ENCODE measurements around the gene SNX7.

DNA sequence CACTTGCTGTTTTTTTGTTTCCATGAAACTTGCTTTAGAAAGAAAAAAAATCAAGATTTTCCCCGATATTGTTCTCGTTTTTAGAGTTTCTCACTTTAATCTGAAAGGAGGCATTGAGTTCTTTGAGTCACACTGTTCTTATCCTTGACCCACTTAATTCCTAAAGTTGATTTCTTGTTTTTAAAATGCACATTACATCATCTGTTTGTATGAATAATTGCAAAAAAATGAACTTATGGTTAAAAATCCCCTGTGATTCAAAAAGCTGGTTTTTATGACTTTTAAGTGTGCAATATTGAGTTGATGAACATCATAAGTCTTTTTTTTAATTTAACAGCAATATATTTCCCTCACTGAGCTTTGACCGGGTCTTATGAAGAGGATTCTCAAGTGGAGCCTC is 131.6 kb downstream of the SNX7 start:
- TF ChIP-seq, protein P1, sequence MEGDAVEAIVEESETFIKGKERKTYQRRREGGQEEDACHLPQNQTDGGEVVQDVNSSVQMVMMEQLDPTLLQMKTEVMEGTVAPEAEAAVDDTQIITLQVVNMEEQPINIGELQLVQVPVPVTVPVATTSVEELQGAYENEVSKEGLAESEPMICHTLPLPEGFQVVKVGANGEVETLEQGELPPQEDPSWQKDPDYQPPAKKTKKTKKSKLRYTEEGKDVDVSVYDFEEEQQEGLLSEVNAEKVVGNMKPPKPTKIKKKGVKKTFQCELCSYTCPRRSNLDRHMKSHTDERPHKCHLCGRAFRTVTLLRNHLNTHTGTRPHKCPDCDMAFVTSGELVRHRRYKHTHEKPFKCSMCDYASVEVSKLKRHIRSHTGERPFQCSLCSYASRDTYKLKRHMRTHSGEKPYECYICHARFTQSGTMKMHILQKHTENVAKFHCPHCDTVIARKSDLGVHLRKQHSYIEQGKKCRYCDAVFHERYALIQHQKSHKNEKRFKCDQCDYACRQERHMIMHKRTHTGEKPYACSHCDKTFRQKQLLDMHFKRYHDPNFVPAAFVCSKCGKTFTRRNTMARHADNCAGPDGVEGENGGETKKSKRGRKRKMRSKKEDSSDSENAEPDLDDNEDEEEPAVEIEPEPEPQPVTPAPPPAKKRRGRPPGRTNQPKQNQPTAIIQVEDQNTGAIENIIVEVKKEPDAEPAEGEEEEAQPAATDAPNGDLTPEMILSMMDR (IDR thresholded peaks at IDR 0.05) = no peak
- TF ChIP-seq JUN (IDR thresholded peaks at IDR 0.05) = no peak
- no peak for TF ChIP-seq SMC3 (IDR thresholded peaks at IDR 0.05)
- TF ChIP-seq RFX5 (IDR thresholded peaks at IDR 0.05) = no peak
- TF ChIP-seq RAD21 (conservative IDR thresholded peaks at IDR 0.05 in 1 of 2, IDR thresholded peaks at IDR 0.05 in 1 of 2) = no peak
- no peak for TF ChIP-seq CHD2 (IDR thresholded peaks at IDR 0.05; ENCODE audit: low read length, partially characterized antibody)
- no peak for TF ChIP-seq POLR2A (IDR thresholded peaks at IDR 0.05; ENCODE audit: low read length)
- no peak for TF ChIP-seq FOSL2 (IDR thresholded peaks at IDR 0.05)
- TF ChIP-seq FOSL2 (CRISPR knock-in tag; IDR thresholded peaks at IDR 0.05) = no peak
- TF ChIP-seq KDM5A (IDR thresholded peaks at IDR 0.05) = no peak
- no peak for TF ChIP-seq RCOR1 (IDR thresholded peaks at IDR 0.05; ENCODE audit: low read depth, low read length)
- TF ChIP-seq EHF (CRISPR knock-in tag; IDR thresholded peaks at IDR 0.05) = no peak
- TF ChIP-seq, protein P2, sequence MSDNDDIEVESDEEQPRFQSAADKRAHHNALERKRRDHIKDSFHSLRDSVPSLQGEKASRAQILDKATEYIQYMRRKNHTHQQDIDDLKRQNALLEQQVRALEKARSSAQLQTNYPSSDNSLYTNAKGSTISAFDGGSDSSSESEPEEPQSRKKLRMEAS (IDR thresholded peaks at IDR 0.05) = no peak
- TF ChIP-seq HOXA7 (CRISPR knock-in tag; IDR thresholded peaks at IDR 0.05) = no peak

All from A549 (cell line).